GM19240 (cell line): ENCODE results near the gene ACTL6B.

ENCODE experiments used
- DNase-seq: peaks from one replicate; pipeline ENCODE4 v3.0.0; 2011; ENCODE audit warnings: low spot score; ENCODE audit not compliant: insufficient read length

Gene ACTL6B

DNA sequence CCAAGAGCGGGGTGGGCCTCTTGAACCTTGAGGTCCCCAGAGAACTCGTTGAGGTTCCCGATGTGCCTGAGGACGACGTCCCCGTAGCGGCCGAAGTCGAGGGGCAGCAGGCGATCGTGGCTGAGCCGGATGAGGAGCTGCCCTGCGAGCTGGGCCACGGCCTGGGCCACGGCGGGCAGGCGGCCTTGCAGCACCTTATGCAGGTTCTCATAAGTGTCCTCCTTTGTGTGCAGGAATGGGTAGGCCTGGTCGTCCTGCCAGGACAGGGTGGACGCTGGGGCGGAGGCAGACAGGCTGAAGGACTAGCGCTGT, 29.1 kb downstream of the ACTL6B start:
- DNase-seq, result no peak

DNA sequence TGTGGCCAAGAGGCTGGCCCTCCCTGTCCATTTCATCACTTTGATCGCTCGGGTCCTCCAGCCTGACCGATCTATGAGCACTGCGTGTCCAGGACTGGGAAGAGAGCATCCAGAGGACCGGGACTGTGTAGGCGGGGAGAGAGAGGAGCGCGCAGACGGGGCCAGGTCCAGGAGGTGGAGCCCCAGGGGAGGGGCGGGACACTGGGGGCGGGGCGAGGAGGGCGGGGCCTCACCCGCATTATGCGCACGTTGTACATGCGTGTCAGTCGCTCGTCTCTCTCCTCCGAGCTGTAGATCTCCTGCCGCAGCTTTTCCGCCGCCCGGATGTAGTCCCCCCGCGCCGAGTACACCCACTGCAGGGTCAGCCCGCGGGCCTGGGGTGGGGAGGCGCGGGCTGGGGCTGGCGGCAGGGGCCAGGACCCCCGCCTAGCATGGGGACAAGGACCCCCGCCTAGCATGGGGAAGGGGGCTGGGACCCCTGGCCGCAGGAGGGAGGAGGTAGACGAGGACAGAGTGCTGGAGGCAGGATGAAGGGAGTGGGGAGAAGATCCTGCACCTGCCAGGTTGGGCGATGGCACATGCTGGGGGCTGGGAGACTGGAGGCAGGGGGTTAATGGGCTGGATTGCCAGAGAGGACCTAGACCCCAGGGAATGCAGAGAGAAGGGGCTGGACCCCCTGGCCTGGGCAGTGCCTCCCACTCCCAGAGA, 29.6 kb downstream of the ACTL6B start:
- DNase-seq, result peak; percentile 96

DNA sequence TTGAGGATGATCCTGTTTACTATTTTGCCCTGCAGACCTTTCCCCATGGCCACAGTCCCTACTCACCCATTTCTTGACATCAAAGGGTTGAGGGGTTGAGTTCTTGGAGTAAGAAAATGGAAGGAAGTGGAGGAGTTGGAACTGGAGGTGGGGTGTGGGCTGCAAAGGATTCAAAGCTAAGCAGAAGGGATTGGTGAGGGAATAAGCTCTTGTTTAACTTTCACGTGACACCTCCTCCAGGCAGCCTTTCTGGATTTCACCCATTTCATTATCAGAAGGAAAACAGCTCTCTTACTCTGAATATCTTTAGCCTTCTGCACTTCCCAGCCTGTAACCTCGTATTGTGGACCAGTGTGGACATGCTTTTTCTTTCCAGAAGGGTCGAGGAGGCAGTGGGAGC, 30.2 kb downstream of the ACTL6B start:
- no peak for DNase-seq

DNA sequence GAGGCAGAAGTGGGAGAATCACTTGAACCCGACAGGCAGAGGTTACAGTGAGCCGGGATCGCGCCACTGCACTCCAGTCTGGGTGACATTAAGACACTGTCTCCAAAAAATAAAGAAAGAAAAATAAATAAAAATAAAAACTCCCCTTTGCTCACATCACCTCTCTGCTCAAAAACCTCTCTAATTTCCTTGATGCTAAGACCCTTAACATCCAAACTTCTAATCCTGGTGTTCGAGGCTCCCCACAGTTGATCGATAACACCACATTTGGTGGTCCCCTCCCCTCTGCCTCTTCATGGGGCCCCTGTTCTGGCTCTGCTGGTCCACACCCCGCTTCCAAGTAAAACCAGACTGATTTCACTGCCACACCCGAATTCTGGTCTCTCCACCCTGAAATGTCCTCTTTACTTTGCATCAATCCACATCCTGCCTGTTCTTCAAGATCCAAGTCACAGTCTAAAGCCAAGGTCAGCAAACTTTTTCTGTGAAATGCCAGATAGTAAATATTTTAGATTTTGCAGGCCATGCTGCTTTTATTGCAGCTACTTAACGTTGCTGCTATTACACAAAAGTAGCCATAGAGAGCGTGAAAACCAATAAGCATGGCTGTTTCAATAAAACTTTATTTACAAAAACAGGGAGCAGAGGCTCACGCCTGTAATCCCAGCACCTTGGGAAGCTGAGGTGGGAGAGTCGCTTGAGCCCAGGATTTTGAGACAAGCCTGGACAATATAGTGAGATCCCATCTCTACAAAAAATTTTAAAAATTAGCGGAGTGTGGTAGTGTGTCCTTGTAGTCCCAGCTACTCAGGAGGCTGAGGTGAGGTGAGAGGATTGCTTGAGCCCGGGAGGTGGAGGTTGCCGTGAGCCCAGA, 32.1 kb downstream of the ACTL6B start:
- DNase-seq, result no peak

DNA sequence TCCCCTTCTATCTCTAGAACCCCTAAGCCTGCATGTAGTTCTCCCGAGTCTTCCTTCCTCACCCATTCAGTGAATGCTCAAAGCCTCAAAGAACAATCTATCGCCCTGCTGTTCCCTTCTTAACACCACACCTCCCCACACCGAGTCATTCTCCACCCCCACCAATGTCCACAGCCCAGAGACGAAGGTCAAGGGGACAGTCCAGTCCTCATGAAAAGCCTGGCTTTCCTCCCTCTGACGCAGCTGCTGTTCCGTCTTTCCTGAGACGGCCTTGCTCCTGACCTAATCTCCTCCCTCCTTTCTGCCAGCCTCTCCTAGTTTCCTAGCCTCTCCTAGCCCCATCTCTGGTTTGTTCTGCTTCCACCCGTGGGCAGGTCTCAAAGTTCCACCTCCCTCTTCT, 34.7 kb downstream of the ACTL6B start:
- DNase-seq, result no peak

DNA sequence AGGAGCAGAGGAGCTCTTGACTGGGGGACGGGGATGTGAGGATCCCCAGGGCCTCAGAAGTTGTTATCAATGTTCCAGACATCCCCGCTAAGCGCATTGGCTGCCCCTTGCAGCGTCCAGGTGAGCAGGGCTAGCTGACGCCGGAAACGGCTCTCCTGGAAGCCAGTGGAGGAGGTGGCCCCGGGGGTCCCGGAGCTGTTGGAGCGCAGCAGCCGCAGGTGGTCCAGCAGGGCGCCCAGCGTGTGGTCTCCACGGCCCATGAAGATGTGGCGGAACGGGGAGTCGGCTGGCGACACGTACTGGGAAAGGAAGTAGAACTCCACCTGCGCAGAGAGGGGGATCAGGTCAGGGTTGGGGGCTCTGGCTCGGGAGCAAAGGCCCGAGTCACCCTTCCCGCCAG, 35.4 kb downstream of the ACTL6B start:
- DNase-seq, result no peak

DNA sequence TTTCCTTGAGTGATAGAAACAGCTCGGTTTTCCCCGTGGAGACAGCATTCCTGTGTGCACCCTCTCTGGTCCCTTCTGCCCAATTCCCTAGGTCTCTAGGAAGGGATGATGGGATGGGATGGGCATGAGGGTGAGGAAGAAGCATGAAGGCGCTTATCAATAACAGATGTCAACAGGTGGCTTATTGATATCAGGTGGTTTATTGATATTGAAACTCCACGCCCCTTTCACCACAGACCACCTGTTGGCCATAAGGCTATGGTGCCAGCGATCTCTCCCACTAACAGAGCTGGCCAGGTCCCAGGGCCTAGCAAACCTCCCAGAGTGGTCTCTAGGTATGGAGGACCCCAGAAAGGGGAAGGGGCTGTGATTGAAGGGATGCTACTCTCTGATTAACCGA, 36.0 kb downstream of the ACTL6B start:
- no peak for DNase-seq

DNA sequence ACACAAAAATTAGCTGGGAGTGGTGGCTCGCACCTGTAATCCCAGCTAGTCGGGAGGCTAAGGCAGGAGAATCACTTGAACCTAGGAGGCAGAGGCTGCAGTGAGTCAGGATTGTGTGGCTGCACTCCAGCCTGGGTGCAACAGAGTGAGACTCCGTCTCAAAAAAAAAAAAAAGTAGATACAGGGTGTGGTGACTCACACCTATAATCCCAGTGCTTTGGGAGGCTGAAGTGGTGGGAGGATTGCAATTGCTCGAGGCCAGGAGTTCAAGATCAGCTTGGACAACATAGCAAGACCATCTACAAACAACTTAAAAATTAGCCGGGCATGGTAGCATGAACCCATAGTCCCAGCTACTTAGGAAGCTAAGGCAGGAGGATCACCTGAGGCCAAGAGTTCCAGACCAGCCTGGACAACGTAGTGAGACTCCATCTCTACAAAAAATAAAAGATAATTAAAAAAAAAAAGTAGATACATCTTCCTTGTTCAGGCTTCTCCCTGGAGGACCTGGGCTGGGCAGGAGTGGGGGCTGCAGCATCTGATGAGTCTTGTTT, 41.9 kb downstream of the ACTL6B start:
- no peak for DNase-seq

DNA sequence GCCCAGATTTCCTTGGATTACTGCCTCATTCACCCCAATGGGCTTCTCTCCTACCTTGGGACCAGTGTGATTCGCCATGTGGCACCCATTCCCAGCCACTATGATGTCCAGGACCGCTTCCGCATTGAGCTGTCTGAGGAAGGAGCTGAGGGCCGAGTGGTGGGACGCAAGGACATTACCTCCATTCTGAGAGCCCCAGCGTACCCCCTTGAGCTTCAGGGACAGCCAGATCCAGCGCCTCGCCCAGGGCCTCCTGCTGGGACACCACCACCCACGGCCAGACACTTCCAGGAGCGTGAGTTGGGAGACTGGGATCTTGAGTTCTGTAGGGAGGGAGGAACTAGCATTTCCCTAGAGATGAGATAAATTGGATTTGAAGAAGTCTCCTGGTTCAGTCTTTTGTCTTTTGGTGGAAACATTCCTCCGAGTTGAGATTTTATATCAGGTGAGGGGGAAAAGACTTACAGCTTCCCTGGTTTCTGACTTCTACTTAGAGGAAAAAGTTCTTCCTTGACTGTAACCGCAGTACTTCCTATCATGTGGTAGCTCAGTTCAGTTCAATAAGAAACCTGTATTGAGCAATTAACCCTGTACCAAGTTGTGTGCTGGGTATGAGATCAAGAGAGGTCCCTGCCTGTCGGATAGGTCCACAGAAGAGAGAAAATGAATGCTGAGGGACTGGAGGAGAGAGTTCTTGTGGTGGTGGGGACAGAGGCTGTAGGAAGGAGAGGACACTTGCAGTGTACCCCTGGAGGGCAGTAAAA, 42.7 kb downstream of the ACTL6B start:
- DNase-seq, result no peak

DNA sequence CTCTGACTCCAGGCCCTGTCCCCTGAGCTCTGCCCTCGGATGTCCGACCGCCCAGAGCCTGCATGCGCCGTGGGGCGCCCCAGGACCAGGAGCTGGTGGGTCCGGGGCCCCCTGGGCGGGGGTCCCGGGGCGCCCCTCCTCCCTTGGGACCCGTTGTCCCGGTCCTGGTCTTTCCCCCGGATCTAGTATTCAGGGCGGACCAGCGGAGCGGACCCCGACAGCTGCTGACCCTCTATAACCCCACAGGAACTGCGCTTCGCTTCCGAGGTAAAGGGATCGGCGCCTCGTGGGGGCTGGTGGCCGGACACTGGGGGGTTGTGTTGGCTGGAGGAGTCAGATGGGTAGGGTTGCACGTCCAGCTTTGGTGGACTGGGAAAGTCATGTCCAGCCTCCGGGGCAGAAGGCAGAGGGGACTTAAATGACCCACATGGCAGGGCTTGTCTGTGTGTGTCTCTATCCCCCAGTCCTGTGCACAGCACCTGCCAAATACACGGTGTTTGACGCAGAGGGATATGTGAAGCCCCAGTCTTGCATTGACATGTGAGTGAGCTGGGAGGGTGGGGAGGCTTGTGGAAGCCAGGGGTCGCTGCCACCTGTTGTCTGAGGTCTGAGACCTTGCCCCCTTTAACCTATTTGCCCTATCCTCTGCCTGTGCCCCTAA, 43.4 kb downstream of the ACTL6B start:
- DNase-seq, result no peak

DNA sequence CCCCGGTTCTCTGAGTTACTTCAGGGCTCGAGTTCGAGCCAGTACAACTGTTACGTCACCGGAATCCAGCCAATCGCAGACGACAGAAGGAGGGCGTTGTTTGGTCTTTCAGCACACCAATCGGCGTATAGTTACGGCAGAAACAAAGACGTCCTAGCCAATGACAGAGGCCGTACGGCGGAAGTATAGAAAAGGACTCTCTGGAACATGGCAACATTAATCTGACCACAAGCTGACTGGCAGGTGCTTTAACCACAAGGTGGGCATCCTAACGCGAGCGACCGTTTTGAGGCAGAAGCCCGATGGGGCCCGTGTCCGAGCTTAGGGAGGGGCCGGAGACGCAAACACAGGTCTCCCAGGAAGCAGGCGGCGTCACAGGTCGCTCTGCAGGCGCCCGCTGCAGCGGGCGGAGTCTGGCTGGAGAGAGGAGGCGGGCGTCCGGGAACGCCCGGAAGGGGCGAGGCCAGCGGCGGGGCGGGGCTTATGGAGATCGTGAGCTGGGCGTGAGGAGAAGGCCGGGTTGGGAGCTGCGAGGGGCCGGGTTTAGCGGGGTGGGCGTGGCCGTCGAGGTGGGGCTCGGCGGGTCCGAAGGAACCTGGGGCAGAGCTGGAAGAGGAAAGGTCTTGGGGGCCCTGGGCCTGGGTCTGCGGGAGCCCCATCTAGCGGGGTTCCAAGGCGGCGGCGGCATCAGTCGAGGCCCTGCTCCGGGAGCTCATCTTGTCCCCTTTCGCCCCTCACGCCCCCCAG, 44.1 kb downstream of the ACTL6B start, which contains the start of gene MOSPD3:
TSS of gene MOSPD3 (plus strand) at position 558 of the 747 bp plus-strand sequence. CDS start 252 bp downstream, outside the sequence.
- peak; percentile 99 for DNase-seq

DNA sequence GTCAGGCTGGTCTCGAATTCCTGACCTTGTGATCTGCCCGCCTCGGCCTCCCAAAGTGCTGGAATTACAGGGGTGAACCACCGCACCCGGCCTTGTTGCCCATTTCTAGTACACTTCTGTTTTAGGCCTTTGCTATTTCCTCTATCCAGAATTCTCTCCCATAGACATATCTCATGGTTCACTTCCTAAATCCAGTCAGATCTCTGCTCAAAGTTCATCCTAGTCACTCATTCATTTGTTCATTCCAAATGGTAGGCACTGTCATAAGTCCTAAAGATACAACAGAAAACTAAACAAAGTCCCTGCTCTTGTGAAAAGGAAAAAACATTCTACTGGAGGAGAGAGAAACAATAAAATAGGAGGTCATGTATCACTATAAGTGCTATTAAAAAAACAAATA, 46.3 kb downstream of the ACTL6B start:
- DNase-seq, result no peak

DNA sequence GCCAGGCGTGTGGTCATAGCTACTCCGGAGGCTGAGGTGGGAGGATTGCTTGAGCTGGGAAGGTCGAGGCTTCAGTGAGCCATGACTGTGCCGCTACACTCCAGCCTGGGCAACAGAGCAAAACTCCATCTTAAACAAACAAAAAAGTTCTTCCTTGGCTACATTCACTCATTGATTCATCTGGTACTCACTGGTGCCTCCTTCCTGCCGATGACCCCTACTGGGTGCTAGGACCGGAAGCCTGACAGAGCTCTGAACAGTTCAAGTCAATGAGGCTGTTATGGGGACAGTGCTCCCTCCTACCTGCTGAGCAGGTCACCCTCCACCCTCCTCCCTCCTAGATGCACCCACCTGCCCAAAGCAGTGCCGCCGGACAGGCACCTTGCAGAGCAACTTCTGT, 49.1 kb downstream of the ACTL6B start:
- DNase-seq, result no peak

DNA sequence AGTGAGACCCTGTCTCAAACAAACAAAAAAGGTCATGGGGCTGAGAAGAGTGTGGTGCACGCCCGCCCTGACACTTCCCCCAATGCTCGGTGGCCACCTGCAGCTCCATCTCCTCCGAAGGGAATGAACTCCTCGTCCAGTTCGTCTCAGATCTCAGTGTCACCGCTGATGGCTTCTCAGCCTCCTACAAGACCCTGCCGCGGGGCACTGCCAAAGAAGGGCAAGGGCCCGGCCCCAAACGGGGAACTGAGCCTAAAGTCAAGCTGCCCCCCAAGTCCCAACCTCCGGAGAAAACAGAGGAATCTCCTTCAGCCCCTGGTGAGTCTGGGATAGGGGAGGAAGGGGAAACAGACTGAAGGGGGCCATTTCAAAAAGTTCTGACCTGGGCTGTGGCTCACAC, 49.9 kb downstream of the ACTL6B start:
- no peak for DNase-seq

DNA sequence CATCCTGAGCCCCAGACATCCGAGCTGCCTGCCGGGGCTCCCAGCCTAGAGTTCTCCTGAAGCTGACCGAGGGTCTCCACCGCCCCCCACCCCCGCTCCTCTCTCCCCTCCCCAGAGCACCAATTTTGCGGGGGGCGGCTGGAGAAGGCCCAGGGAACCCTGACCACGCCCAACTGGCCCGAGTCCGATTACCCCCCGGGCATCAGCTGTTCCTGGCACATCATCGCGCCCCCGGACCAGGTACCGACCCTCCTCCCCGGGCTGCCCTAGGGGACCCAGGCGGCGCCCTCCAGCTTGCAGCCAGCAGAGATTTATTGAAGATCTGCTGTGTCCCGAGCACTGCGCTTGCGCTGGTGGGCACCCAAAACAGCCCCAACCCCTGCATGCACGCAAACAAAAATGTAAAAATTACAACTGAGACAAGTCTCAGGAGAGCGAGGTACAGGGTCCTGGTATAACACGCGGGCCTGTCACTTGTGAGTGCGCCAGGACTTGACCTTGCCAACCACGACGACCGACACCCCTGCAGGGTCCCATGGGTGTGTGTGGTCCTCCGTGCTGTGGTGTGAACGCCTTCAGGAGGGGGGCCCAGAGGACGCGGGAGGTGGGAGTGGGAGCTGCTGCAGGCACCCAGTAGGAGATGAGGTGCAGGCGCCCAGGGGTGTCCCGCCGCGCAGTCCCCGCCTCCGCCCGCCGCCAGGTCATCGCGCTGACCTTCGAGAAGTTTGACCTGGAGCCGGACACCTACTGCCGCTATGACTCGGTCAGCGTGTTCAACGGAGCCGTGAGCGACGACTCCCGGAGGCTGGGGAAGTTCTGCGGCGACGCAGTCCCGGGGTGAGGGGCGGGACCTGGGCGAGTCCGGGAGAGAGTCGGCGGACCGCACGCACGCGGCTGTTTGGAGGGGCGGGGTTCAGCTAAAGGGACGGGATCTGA, 51.0 kb downstream of the ACTL6B start:
- no peak for DNase-seq

DNA sequence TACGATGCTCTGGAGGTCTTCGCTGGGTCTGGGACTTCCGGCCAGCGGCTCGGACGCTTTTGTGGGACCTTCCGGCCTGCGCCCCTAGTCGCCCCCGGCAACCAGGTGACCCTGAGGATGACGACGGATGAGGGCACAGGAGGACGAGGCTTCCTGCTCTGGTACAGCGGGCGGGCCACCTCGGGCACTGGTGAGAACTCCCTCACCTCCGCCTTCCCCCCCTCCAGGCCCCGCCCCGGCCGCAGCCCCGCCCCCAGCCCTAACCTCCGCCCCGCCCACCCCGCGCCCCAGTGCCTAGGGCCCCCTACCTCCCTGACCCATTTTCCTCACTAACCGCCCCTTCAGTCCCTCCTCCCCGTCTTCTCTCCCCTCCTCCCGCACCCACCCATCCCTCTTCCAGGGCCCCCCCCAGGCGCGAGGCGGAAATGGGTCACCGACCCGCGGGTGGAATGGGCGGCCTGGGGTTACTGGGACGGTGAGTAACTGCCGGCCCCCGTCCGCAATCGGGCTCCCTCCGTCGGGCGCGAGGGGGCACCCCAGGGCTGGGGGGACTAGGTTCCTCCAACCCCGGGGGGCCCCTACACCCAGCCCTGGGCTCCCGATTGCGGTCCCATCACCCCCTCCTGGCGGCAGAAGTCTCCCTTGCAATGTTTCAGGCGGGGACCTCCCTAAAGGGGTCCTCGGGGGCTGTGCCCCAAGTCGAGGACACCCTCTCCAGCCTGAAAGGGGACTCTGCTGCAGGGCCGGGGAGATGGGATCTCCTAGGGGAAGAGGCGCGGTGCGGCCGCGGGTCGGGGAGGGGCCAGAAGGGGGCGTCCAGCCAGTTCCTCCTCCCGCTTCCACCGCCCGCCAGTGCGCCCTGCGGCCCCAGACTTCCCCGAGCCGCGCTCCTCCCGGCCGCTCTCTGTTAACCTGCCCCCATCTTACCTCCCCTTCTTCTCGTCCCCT, 51.9 kb downstream of the ACTL6B start:
- peak; percentile 72 for DNase-seq

DNA sequence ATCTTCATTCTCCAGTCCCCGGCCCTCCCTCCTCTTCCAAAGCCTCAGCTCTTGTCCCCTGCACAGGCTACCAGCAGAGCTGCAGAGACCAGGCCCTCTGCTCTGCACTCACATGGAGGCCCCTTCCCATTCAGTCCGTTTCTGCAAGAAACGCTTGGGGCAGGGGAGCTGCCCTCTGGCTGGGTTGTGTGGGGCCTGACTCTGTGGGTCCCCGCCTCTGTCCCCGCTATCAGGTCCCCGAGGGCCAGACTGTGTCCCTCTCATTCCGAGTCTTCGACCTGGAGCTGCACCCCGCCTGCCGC, 52.6 kb downstream of the ACTL6B start:
- no peak for DNase-seq

DNA sequence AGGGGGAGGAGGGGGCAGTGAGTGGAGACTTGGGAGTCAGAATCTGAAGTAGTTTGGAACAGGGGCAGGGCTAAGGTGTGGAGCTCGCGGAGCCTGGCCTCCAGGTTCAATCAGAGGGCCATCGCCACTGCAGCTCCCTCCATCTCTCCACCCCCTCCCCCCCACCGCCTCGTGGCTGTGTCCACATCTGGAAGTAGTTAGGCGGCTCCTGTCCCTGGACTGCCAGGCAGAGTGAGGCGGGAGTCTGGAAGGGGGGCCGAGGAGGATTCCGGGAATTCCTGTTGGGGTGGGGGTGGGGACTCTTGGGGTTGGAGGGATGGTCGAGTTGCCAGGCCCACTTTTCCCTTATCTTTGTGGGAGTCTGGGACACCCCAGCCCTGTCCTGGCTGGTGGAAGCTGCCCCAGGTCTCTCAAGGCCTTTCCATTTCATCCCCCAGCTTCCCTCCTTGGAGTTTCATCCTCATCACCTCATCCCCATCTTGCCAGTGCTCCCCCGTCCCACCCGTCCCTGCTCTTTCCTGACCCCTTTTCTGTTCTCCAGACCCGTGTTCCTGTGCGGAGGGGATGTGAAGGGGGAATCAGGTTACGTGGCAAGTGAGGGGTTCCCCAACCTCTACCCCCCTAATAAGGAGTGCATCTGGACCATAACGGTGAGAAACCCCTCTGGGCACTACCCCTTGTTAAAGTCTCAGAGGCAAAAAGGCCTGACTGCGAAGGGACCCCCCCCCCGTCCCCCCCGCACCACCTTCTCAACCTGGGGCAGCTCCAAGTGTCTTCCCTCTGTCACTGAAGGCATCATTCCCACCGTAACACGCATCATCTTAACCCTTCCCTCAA, 53.1 kb downstream of the ACTL6B start:
- DNase-seq, result no peak
